ENCODE results near the gene CTU2.
A peak's percentile ranks its signal among the peaks of the same experiment; 100 is the strongest.

The CTU2 gene

GRCh38 chr16:88681709-88682451 lies 24.4 kb upstream of the CTU2 start:
- DNase-seq (ENCODE audit: low spot score), result peak; percentile 70

DNA sequence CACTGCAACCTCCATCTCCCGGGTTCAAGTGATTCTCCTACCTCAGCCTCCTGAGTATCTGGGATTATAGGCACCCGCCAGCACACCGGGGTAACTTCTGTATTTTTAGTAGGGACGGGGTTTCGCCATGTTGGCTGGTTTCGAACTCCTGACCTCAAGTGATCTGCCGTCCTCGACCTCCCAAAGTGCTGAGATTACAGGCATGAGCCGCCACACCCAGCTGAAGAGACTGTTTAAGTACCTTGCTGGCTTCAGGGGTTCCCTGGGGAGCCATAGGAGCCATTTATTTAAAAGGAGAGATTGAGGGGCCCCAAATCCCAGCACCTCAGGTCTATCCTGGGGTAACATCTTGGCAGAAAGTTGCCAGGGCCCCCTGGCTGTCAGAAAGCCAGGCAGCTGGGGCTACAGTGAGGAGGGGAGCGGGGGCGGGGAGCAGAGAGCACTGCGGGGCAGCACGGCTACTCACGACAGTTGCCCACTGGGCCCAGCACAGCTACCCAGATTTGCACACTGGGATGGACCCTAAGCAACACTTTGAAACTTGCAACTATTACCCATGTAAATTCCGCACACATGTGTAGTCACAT lies 21.6 kb upstream of the CTU2 start:
- no peak for DNase-seq (ENCODE audit: low spot score)

- DNase-seq (ENCODE audit: low spot score), result peak; percentile 53
Measured at GRCh38 chr16:88685156-88686061, 20.9 kb upstream of the CTU2 start.

GRCh38 chr16:88686062-88686438 lies 20.3 kb upstream of the CTU2 start:
- peak; percentile 32 for DNase-seq (ENCODE audit: low spot score)

DNA sequence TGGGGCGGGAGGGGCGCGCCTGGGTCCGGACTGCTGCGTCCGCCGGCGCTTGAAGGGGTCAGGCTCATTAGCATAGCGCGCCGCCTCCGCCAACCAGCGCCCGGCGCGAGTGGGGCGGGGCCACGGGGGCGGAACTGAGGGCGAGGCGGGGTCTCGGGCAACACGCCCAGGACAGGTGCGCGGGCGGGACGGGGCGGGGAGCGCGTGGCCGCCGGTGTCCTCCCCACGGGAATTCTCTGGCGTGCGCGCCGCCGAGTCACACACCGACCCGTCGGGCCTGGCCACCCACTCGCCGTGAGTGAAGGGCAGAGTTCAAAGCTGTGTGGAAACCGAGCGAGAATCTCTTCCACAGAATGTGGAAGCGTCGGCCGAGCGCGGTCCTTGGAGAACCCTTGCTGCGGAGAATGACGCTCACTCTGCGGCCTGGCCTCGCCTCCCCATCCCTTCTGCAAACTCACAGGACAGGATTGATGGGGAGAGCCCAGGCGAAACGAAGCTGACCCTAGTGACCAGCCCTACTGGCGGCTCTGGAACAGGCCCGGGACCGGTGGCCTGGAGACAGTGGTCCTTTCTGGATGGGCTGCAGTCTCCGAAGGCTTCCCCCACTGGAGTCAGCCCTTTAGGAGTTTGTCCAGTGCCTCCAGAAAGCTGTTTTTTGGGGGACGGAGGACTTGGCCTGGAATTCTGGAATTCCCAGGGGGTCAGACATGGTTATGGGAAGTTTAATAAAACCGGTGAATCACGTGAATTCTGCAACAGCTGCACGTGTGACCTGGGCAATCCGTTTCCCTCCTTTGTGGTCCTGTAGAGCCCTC lies 19.7 kb upstream of the CTU2 start, which contains the start of gene SNAI3:
Gene SNAI3, minus strand, starts transcription at position 69 of the 815 bp plus-strand sequence. CDS start 101 bp downstream, outside the sequence.
- DNase-seq (ENCODE audit: low spot score), result peak; percentile 79

DNA sequence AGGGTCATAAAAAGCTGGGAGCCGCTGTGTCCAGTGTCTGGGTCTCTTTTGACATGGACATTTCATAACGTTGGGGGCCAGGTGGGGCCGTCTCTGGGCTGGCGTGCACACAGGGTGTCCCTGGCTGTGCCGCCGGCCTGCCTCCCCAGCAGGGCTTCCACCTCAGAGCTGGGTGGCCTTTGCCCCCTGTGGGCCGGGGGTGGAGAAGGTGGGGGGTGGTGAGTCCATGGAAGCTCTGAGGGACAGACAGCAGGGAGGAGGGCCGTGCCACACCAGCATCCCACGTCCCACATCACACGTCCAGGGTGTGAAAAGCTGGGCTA lies 19.1 kb upstream of the CTU2 start:
- DNase-seq (ENCODE audit: low spot score), result no peak

DNA sequence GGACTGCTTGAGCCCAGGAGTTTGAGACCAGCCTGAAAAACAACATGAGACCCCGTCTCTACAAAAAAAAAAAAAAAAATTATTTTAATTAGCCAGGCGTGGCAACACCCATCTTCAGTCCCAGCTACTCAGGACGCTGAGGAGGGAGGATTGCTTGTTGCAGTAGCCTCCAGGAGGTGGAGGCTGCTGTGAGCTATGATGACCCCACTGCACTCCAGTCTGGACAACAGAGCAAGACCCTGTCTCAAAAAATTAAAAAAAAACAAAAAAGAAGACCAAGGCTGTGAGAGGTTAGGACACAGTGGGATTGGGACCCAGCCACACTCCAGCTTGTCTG lies 18.7 kb upstream of the CTU2 start:
- no peak for DNase-seq (ENCODE audit: low spot score)

DNA sequence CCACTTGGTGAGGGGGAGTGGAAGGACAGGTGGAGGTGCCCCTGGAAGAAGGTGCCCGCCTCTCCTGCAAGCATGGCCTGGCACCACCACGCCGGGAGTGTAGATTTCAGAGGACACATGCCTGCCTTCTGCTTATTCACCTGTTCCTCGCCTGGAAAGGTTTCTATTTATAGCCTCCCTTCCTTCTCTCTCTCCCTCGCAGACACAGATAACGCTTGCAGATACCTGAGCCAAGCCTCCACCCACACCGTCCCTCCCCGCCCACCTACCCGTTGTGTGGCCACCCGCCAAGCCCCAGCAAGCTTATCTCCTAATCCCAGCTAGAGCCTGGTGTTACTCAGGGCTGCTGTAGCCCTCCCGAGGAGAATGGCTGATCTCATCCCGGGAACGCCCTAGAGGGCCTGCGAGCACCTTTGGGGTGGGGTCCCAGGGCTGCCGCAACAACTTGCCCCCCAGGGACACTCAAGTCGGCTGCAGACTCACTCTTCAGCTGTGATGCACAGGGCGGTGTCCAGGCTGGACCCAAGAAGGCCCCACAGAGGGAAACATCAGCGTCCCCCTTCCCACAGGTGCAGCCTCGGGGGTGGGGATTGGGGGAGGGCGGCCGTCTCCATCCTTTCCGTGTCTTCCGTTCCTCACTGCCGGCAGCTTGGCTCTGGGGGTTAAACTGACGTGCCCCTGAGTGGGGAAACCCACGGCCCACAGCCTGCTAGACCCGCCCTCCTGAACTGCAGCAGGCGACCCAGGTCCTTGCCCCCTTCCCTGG lies 18.1 kb upstream of the CTU2 start:
- DNase-seq (ENCODE audit: low spot score), result no peak

DNA sequence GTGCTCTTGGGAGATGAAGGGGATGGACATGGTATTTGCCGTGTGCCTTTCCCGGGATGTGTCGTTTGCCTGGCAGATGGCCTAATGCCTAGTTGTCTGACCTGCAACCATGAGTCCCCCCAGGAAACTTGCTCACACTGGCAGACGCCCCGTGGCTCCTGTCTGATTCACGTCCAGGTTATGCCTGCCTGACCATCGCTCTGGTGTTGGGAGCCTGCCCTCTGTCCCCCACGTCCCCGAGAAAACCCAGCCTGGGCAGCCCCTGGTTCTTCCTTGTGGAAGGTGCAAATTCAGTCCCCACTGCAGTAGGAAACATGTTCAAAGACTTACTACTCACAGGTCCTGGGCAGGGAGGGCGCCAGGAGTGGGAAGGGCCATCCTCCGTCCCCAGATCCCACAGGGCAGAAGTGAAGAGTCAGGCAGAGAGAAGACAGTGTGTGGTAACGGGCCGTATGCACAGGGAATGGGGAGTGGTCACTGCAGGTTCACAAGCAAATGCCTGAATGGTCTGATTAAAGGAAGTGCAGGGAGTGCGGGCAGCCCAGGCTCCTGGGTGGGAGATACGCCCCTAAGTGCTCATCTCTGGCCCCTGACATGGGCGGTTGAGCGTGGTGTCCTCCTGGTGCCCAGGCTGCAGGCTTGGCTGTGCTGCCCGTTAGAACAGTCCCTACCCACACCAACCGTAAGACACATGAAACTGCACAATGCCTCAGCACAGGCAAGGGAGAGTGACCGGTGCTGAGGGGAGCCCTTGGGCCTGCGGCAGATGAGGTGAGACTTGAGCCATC lies 15.8 kb upstream of the CTU2 start:
- DNase-seq (ENCODE audit: low spot score), result no peak

DNA sequence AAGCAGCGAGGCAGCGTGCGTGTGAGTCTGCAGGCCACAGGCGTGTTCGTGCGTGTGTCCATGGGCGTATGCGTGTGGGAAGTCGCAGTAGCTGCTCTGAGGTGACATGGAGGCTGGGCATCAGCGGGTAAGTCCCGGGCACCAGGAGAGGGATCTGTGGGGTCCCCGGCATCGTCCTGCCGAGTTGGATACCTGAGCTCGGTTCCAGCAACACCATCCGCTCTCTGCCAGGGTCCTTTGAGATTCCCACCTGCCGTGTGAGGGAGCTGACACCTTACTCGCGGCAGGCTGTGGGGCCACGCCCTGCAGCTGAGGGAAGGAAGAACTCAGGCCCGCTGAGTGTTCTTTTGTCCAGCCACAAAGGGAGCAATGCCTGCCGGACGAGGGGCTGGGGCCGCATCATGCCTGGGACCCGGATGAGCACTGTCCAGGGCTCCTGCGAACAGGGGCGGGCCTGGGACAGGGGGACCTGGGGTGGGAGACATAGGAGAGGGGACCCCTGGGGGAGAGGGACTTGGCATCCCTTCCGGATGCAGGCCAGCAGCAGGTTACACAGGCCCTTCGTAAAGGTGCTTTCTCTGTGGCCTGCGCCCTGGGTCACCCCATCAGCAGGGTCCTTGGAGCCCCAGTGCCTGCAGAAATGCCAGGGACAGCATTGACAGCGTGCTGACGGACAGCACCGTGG lies 15.0 kb upstream of the CTU2 start:
- no peak for DNase-seq (ENCODE audit: low spot score)

- DNase-seq (ENCODE audit: low spot score), result peak; percentile 26
Measured at GRCh38 chr16:88691924-88692560, 14.3 kb upstream of the CTU2 start.

DNA sequence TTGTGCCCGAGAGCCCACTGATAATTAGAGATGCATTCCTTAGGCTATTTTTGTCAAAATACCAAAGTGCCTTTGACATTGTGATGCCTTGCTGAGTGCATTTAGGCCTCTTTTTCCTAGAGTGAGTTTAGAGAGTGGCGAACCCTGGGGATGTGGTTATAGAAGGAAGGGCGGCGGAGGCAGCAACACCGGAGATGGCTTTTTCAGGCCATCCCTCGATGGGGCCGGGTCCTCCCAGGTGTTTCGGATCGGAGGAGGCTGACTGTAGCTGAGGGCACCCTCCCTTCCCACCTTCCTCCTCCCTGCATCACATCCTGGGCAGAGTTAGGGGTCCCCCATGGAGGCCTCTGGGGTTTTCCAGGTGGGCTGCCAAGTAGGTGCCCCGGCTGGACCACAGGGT lies 13.4 kb upstream of the CTU2 start:
- no peak for DNase-seq (ENCODE audit: low spot score)

- DNase-seq (ENCODE audit: low spot score), result no peak
Measured at GRCh38 chr16:88693420-88694177, 12.7 kb upstream of the CTU2 start.

DNA sequence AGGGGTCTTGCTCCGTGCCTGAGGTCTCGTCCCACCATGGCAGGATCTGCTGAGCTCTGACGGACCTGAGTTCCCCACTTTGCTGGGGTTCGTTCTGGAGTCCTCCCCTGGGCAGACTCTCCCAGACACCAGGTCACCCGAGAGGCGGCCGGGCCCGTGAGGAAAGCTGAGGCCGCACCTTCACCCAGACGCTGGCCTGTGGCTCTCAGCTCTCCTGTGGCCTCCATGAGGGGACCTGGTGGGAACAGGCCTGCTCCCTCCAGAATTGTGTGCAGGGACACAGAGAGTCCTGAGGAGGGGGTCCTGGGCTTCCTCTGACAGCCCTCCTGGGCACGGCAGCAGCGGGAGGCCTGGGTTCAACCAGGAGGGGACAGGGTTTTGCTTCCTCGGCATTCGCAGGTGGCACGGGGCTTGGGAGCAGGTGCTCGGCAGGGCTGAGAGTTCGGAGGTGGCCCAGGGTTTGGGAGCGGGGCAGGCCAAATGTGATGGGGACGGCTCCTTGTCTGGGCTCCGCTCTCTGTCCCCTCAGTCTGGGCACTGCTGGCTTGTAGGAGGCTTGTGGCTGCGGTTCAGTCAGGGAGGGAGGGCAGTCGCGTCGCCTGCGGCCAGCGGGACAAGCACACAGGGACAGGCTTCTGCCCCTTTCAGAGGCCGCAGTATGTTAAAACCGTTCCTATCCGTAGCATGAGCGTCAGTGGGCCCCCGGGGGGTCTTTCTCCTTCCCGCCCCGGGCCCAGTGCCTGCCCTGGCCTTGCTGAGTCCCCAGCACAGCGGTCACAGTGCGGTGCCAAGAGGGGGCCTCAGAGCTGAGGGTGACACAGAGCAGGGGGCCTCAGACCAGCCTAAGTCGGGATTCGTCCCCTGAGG lies 11.8 kb upstream of the CTU2 start:
- DNase-seq (ENCODE audit: low spot score), result no peak

DNA sequence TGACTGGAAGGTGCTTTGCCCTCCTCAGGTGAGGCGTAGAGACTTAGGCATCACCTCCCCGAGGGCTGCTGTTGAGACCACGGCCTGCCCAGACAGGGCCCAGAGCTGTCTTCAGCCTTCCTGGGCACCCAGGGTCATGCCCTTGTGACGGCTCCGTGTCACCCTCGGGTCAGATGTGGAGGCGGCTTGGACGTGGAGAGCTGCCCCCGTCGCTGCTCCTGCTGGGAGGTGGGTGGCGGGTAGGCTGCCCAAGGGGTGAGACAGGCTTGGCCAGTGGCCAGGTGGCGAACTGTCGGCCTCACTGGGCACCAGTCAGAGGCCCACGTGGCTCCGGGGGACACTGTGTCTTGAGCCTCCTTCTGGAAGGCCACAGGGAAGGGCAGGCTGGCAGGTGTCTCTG lies 11.1 kb upstream of the CTU2 start:
- no peak for DNase-seq (ENCODE audit: low spot score)

- DNase-seq (ENCODE audit: low spot score), result no peak
Measured at GRCh38 chr16:88695753-88696152, 10.6 kb upstream of the CTU2 start.

GRCh38 chr16:88696441-88696840 lies 9.9 kb upstream of the CTU2 start:
- DNase-seq (ENCODE audit: low spot score), result no peak
